GM13977 (cell line): Measurements from ENCODE around the gene RRN3.
"Not testable (repeated sequence)": the region's sequence is repeated elsewhere in the genome, so short reads cannot be mapped to it uniquely, and the experiment has no call there.

Source experiments
- DNase-seq: peaks from one replicate; pipeline ENCODE4 v3.0.0; 2012; ENCODE audit warnings: low spot score
- in situ Hi-C: fragments of 300-500 bp; cut with MboI; formaldehyde crosslinking; loops from one replicate; pipeline ENCODE4 v1.12.0; 2022; ENCODE audit warnings: low sequenced_read_pairs, low pct_unique_long_range_greater_than_20kb, mixed read lengths, inconsistent platforms; ENCODE audit not compliant: unreplicated experiment
- TF ChIP-seq, protein P1 (sequence below): IDR thresholded peaks from 2 replicates; pipeline ENCODE4 v1.5.1; 2012; ENCODE audit warnings: mild to moderate bottlenecking, control low read depth; ENCODE audit not compliant: insufficient read depth; ENCODE audit errors: extremely low read depth, missing control alignments

Gene RRN3

GRCh38 chr16:15054357-15055140 is 39.5 kb downstream of the RRN3 start:
- in situ Hi-C loops, result no loop called here
- no peak for DNase-seq
- TF ChIP-seq, protein P1, sequence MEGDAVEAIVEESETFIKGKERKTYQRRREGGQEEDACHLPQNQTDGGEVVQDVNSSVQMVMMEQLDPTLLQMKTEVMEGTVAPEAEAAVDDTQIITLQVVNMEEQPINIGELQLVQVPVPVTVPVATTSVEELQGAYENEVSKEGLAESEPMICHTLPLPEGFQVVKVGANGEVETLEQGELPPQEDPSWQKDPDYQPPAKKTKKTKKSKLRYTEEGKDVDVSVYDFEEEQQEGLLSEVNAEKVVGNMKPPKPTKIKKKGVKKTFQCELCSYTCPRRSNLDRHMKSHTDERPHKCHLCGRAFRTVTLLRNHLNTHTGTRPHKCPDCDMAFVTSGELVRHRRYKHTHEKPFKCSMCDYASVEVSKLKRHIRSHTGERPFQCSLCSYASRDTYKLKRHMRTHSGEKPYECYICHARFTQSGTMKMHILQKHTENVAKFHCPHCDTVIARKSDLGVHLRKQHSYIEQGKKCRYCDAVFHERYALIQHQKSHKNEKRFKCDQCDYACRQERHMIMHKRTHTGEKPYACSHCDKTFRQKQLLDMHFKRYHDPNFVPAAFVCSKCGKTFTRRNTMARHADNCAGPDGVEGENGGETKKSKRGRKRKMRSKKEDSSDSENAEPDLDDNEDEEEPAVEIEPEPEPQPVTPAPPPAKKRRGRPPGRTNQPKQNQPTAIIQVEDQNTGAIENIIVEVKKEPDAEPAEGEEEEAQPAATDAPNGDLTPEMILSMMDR, result no peak

DNA sequence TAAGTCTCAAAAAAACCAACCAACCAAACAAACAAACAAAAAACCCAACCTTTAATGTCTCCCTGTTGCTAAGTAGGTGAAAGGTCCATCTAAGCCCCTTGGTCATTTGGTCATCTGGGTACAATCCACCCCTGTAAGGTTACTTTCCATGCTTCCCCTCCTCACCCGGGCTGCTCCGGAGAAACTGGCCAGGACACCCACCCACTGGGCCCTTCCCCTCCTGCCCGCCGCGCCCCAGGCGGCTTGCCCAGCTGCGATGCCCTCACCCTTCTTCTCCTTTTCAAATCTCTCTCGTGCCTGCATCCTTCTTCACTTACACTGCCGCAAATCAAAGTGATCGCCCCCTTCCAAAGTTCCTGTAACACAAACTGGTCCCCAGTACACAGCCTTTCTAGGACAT is 40.2 kb downstream of the RRN3 start:
- in situ Hi-C loops, result no loop called here
- TF ChIP-seq, protein P1, result no peak

DNA sequence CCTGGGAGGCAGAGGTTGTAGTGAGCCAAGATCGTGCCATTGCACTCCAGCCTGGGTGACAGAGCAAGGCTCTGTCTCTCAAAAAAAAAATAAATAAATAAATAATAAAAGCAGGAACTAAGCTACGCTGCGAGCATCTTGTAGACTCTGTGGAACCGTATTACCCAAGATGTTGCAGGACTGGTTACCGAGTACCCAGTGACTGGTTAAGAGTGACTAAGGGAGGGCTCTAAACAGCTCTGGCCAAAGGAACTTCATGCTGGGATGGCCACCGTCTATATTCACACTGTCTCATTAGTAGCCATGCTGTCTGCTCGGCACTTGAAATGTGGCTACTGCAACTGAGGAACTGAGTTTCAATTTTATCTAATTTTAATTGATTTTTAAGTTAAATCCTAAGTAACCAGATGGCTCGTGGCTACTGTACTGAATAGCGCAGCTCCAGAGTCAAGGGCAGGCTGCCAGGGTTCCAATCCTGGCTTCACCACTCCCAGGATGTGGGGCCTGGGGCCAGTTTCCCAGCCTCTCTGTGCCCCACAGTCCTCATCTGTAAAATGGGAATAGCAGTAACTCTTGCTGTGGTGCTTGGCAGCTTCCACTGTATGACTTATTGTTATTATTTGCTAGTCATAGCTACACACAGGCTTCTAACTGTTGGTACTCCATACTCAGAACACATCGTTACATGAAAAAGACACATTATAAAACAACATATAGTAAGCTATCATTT is 41.2 kb downstream of the RRN3 start:
- DNase-seq, result no peak
- TF ChIP-seq, protein P1, result no peak
- in situ Hi-C loops, result no loop called here

More for the DNA sequence above, 40.2 kb downstream of the RRN3 start:
- no peak for DNase-seq

DNA sequence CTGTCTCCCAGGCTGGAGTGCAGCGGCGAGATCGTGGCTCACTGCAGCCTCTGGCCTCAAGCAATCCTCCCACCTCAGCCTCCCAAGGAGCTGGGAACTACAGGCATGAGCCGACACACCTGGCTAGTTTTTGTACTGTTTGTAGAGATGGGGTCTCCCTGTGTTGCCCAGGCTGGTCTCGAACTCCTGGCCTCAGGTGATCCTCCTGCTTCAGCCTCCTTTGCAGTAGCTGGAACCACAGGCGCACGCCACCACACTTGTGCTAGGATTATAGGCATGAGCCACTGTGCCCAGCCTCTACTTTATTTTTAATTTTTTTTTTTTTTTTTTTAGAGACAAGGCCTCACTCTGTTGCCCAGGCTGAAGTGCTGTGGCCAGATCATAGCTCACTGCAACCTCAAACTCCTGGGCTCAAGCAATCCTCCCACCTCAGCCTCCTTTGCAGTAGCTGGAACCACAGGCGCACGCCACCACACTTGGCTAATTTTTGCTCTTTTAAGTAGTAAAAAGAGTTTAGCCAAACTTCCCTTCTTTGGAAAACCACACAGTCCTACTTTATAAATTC is 42.6 kb downstream of the RRN3 start:
- TF ChIP-seq, protein P1, result no peak
- in situ Hi-C loops, result no loop called here
- DNase-seq, result no peak

DNA sequence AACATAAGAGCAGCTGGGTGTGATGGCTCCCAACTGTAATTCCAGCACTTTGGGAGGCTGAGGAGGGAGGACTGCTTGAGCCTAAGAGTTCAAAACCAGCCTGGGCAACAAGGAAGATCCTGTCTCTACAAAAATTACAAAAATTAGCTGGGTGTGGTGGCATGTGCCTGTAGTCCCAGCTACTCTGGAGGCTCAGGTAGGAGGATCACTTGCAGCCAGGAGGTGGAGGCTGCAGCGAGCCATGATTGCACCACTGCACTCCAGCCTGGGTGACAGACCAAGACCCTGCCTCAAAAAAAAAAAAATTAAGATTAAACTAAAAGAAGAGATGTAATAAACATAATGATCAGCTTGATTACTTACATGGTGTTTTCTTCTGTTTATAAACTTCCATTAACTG is 43.6 kb downstream of the RRN3 start:
- DNase-seq, in situ Hi-C loops: not testable (repeated sequence)

GRCh38 chr16:15049581-15050180 is 44.4 kb downstream of the RRN3 start:
- in situ Hi-C loops, result no loop called here
- DNase-seq, result no peak
- TF ChIP-seq, protein P1, result no peak
